ENCODE results near the gene RAD51. TPM values are rescaled to one million over a fixed set of nuclear protein-coding genes. Genes with fewer than 3 reads are reported as not detected.
A peak's percentile ranks its signal among the peaks of the same experiment; 100 is the strongest.

The RAD51 gene
- total RNA-seq, 1 experiment from 2014 or later = 20.9 TPM

DNA sequence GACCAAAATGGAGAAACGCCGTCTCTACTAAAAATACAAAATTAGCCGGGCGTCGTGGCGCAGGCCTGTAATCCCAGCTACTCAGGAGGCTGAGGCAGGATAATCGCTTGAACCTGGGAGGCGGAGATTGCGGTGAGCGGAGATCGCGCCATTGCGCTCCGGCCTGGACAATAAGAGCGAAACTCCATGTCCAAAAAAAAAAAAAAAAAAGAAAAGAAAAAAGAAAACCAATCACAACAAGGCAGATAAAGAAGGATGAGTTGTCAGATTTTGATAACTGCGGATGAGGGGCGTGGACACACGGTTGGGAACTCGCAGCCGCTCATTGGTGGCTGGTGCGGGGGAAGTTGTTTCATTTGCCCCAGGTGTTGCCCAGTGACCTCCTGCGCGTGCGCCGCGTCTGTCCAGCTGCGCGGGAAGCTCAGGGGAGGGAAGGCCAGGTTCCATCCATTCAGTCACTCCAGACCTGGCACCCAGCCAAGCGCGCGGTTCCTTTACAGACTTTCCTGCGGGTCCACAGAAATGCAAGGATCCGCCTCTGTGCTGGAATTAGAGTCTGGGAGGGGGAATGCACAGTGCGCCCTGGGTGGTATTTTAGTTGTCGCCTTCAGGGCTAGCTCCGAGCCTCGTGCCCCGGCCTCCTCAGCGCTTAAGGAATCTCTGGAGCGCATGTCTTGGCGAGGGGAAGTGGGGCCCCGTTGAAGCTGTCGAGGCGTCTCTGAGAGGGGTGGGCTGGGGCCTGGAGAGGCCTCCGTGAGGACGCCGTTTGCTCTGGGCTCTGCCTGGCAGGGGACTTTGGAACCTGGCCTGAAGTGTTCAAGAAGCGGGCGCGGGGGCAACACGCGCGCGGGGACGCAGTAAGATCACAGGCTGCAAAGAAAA is 68.2 kb downstream of the RAD51 start:
- intact Hi-C loops (cut with micrococcal nuclease) = no loop called here
- Histone ChIP-seq H4K20me1 (ENCODE audit: insufficient read depth) (no peaks in the 10 kb centered on the region), H3K9ac (ENCODE audit: low read length) (peak overlapping the region; percentile 49), H2AFZ (ENCODE audit: low read depth, low read length, poor library complexity, severe bottlenecking) (no peak overlapping the region), H3K36me3 (ENCODE audit: control insufficient read depth in 1 of 2, insufficient read depth in 2 of 2, low read length in 2 of 2) (no peaks in the 10 kb centered on the region), H3K9me2 (ENCODE audit: insufficient read depth) (no peaks in the 10 kb centered on the region), H3K27me3 (ENCODE audit: insufficient read depth, low read length) (no peaks in the 10 kb centered on the region), H3K4me2 (ENCODE audit: low read length) (peak overlapping the region; percentile 81), H3K4me3 (replicated peaks in 1 of 2; ENCODE audit: low read depth in 1 of 2, low read length in 2 of 2) (peak overlapping the region; percentile 21 to 47), H3K9me3 (ENCODE audit: control insufficient read depth in 1 of 2, insufficient read depth in 1 of 2, low read depth in 1 of 2, low read length in 2 of 2) (no peaks in the 10 kb centered on the region), H3K4me1 (ENCODE audit: control insufficient read depth in 1 of 2, insufficient read depth in 2 of 2, low read length in 2 of 2) (peaks cover 29 to 48% of the 10 kb centered on the region in 2 experiments), H3K79me2 (ENCODE audit: insufficient read depth, low read length) (no peaks in the 10 kb centered on the region), H3K27ac (ENCODE audit: low read depth, low read length) (no peak overlapping the region; the same call in 1 of the 2 replicates)
- RAD21 ChIA-PET (ENCODE audit: low non-redundant PET in 1 of 2, low total read pairs in 2 of 2, uncharacterized antibody in 2 of 2, unreplicated experiment in 2 of 2) = interaction anchor here in 1 of 2 experiments (0.6 kb wide), 1 partner anchor 18 kb away, joined by 3 read pairs; no protein-coding TSS in a partner anchor
- BruUV-seq (replicated peaks) = no TSS peak
- CTCF ChIA-PET = interaction anchor here (1.2 to 1.7 kb wide), 3 partner anchors 19 to 131 kb away, joined by 3 to 5 read pairs (median 4); partner anchors contain the start of gene VPS18
- DNase-seq (ENCODE audit: low read depth, low spot score) = no peak
- POLR2A ChIA-PET = no interaction called here
- peak; percentile 18 for ATAC-seq
- TF ChIP-seq, protein P1, sequence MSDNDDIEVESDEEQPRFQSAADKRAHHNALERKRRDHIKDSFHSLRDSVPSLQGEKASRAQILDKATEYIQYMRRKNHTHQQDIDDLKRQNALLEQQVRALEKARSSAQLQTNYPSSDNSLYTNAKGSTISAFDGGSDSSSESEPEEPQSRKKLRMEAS (IDR thresholded peaks at IDR 0.05) = no peak
- TF ChIP-seq ZFX (IDR thresholded peaks at IDR 0.05) (peak; percentile 42; the same call in 1 of the 2 replicates), ZNF274 (IDR thresholded peaks at IDR 0.05; ENCODE audit: low read depth, low read length) (no peak), EGR1 (IDR thresholded peaks at IDR 0.05; ENCODE audit: low read depth) (no peak)

DNA sequence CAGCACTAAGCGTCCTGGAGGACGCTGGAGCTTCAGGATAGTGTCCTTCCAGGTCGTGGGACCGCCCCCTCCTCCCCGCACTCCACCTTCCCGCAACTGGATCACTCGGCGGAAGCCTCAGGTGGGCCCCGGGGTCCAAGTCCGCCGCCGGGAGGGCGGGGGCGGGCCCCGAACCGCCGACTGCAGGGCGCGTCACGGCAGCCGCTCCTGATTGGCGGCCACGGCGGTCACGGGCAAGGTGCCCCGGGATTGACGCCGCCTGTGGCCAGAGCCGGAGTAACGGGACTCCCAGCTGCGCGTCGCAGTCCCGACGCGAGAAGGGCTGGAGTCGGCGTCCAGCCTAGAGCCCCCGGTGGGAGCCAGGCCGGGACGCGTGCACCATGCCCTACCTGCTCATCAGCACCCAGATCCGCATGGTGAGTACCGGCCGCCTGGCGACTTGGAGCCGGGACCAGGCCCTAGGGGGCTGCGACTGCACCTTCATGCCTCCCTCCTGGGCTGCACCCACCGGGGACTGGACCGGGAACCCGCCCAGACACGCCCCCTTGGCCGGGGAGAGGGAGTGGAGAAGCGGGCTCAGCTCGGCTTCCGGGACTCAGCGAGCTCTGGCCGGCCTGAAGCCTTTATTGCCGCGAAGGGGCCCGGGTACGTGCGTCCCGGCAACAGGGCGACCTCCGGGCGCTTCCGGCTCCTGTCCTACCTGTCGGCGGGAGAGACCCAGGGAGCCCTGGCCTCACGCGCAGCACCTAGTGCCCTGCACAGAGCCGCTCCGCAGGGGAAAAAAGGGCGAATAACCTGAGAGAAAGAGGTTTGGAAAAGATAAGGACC is 69.0 kb downstream of the RAD51 start, which contains the start of gene GCHFR:
Gene GCHFR (plus strand): TSS at position 268 of the 828 bp plus-strand sequence. CDS start 113 bp downstream, at position 381.
- ATAC-seq = peak; percentile 83

More for the DNA sequence above, 69.0 kb downstream of the RAD51 start, which contains the start of gene GCHFR:
- Histone ChIP-seq H3K27me3 (ENCODE audit: insufficient read depth, low read length) (no peaks in the 10 kb centered on the region), H3K36me3 (ENCODE audit: control insufficient read depth in 1 of 2, insufficient read depth in 2 of 2, low read length in 2 of 2) (no peaks in the 10 kb centered on the region), H3K4me1 (ENCODE audit: control insufficient read depth in 1 of 2, insufficient read depth in 2 of 2, low read length in 2 of 2) (peaks cover 29 to 55% of the 10 kb centered on the region in 2 experiments), H4K20me1 (ENCODE audit: insufficient read depth) (no peaks in the 10 kb centered on the region), H3K27ac (ENCODE audit: low read depth, low read length) (no peak within 1 kb of the TSS; the same call in 1 of the 2 replicates), H3K4me3 (replicated peaks in 1 of 2; ENCODE audit: low read depth in 1 of 2, low read length in 2 of 2) (peak within 1 kb of the TSS; percentile 21 to 47), H3K9ac (ENCODE audit: low read length) (peak within 1 kb of the TSS; percentile 49), H2AFZ (ENCODE audit: low read depth, low read length, poor library complexity, severe bottlenecking) (no peak within 1 kb of the TSS), H3K79me2 (ENCODE audit: insufficient read depth, low read length) (no peaks in the 10 kb centered on the region), H3K4me2 (ENCODE audit: low read length) (peak within 1 kb of the TSS; percentile 81), H3K9me2 (ENCODE audit: insufficient read depth) (no peaks in the 10 kb centered on the region), H3K9me3 (ENCODE audit: control insufficient read depth in 1 of 2, insufficient read depth in 1 of 2, low read depth in 1 of 2, low read length in 2 of 2) (no peaks in the 10 kb centered on the region)
- no peak for DNase-seq (ENCODE audit: low read depth, low spot score)
- RAD21 ChIA-PET (ENCODE audit: low non-redundant PET in 1 of 2, low total read pairs in 2 of 2, uncharacterized antibody in 2 of 2, unreplicated experiment in 2 of 2) = interaction anchor here in 1 of 2 experiments (0.6 kb wide), 1 partner anchor 19 kb away, joined by 3 read pairs; no protein-coding TSS in a partner anchor
- TF ChIP-seq POLR2AphosphoS5 (IDR thresholded peaks at IDR 0.05; ENCODE audit: low read depth, low read length) = no peak
- TF ChIP-seq, protein P2, sequence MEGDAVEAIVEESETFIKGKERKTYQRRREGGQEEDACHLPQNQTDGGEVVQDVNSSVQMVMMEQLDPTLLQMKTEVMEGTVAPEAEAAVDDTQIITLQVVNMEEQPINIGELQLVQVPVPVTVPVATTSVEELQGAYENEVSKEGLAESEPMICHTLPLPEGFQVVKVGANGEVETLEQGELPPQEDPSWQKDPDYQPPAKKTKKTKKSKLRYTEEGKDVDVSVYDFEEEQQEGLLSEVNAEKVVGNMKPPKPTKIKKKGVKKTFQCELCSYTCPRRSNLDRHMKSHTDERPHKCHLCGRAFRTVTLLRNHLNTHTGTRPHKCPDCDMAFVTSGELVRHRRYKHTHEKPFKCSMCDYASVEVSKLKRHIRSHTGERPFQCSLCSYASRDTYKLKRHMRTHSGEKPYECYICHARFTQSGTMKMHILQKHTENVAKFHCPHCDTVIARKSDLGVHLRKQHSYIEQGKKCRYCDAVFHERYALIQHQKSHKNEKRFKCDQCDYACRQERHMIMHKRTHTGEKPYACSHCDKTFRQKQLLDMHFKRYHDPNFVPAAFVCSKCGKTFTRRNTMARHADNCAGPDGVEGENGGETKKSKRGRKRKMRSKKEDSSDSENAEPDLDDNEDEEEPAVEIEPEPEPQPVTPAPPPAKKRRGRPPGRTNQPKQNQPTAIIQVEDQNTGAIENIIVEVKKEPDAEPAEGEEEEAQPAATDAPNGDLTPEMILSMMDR (IDR thresholded peaks at IDR 0.05 in 2 of 3, conservative IDR thresholded peaks at IDR 0.05 in 1 of 3; ENCODE audit: borderline replicate concordance in 1 of 3, insufficient read depth in 1 of 3, low read depth in 2 of 3, low read length in 2 of 3) = peak in 1 of 3 experiments; percentile 35; a peak in 2 of 6 replicates
- TF ChIP-seq, protein P1 (IDR thresholded peaks at IDR 0.05) = peak; percentile 28; the same call in 1 of the 2 replicates
- peak; percentile 39; the same call in 1 of the 2 replicates for TF ChIP-seq EGR1 (IDR thresholded peaks at IDR 0.05; ENCODE audit: low read depth)
- peak; percentile 51 for TF ChIP-seq POLR2A (IDR thresholded peaks at IDR 0.05; ENCODE audit: borderline replicate concordance, extremely low read depth, insufficient read depth, insufficient read length)
- TF ChIP-seq EZH2 (IDR thresholded peaks at IDR 0.05) = no peak
- TF ChIP-seq CBX3 (IDR thresholded peaks at IDR 0.05; ENCODE audit: low read depth) = 0 out of 2 replicates have a peak, but pooled peaks have one; percentile 23
- intact Hi-C loops (cut with micrococcal nuclease) = no loop called here
- no TSS peak for BruUV-seq (replicated peaks)
- CTCF ChIA-PET = interaction anchor here (1.6 to 1.7 kb wide), 2 partner anchors 19 to 130 kb away, joined by 4 to 5 read pairs; partner anchors contain the start of gene VPS18
- POLR2A ChIA-PET = interaction anchor here (0.5 kb wide), 1 partner anchor 565 kb away, joined by 4 read pairs; no protein-coding TSS in a partner anchor

All from HCT116 (cell line).